ENCODE results near the gene PPP1R36.

Gene PPP1R36

GRCh38 chr14:64636208-64636979 lies 86.6 kb downstream of the PPP1R36 start:
- in situ Hi-C loops (cut with HindIII; ENCODE audit: low sequenced_read_pairs) = no loop called here
- DNase-seq (ENCODE audit: low read depth, low spot score) = peak; percentile 52
- peak; percentile 77 for TF ChIP-seq CTCF (IDR thresholded peaks at IDR 0.05; ENCODE audit: low read depth, low read length)
- H3K4me3 ChIP-seq (ENCODE audit: low read depth, low read length) = no peak overlapping the region

- in situ Hi-C loops (cut with HindIII; ENCODE audit: low sequenced_read_pairs) = no loop called here
- H3K4me3 ChIP-seq (ENCODE audit: low read depth, low read length) = no peak overlapping the region
- DNase-seq (ENCODE audit: low read depth, low spot score) = no peak
- TF ChIP-seq CTCF (IDR thresholded peaks at IDR 0.05; ENCODE audit: low read depth, low read length) = no peak
Measured at GRCh38 chr14:64636980-64637429, 87.2 kb downstream of the PPP1R36 start.

- TF ChIP-seq CTCF (IDR thresholded peaks at IDR 0.05; ENCODE audit: low read depth, low read length) = no peak
- in situ Hi-C loops (cut with HindIII; ENCODE audit: low sequenced_read_pairs) = no loop called here
- no peak for DNase-seq (ENCODE audit: low read depth, low spot score)
- H3K4me3 ChIP-seq (ENCODE audit: low read depth, low read length) = no peak overlapping the region
Measured at GRCh38 chr14:64637735-64638473, 88.1 kb downstream of the PPP1R36 start.

- H3K4me3 ChIP-seq (ENCODE audit: low read depth, low read length) = no peak overlapping the region
- in situ Hi-C loops (cut with HindIII; ENCODE audit: low sequenced_read_pairs) = no loop called here
- no peak for DNase-seq (ENCODE audit: low read depth, low spot score)
- TF ChIP-seq CTCF (IDR thresholded peaks at IDR 0.05; ENCODE audit: low read depth, low read length) = no peak
Measured at GRCh38 chr14:64638625-64639024, 88.9 kb downstream of the PPP1R36 start.

Data from astrocyte of the spinal cord (primary cell).